B cell (primary cell): ENCODE data around the gene ATXN7L2. TPM values are rescaled to one million over a fixed set of nuclear protein-coding genes. Genes with fewer than 3 reads are reported as not detected.

Experiments used
- ATAC-seq: fragments of 200-7000 bp; cut with Tn5 transposase; one replicate; pipeline ENCODE4 v1.10.0; 2021; ENCODE audit warnings: low read depth, mild to moderate bottlenecking, moderate number of reproducible peaks, moderate library complexity
- CTCF ChIA-PET: fragments of 350-600 bp; sonication (Branson Sonifier 250); formaldehyde crosslinking; loops from one replicate; lab custom pipeline; 2021; ENCODE audit warnings: antibody characterized with exemption, inconsistent platforms; lab: Charles Lee
- POLR2A ChIA-PET: fragments of 350-600 bp; sonication (Branson Sonifier 250); formaldehyde crosslinking; loops from one replicate; lab custom pipeline; 2021; ENCODE audit warnings: antibody characterized with exemption; lab: Charles Lee
- DNase-seq: peaks from one replicate; pipeline ENCODE4 v3.0.0; 2013
- H2AFZ ChIP-seq: 2 replicates; pipeline ENCODE4 v1.6.1; 2012; ENCODE audit warnings: mild to moderate bottlenecking, low read depth, low read length; ENCODE audit not compliant: insufficient read depth, poor library complexity, severe bottlenecking
- H3K27ac ChIP-seq, 2 donors: 1 replicate in 1 of 2; 2 replicates in 1 of 2; pipeline ENCODE4 v1.5.1; 2012 to 2013; ENCODE audit warnings: low read length in 2 of 2, mild to moderate bottlenecking in 2 of 2, moderate library complexity in 1 of 2
- H3K27me3 ChIP-seq, 4 experiments: fragments of 200-600 bp in 1 of 4; sonication (generic) in 1 of 4; replicated peaks in 1 of 4; 1 replicate in 2 of 4; 2 replicates in 2 of 4; pipeline versions ENCODE4 v1.6.1 to v1.7.0; 2013 to 2016; ENCODE audit warnings: low read length in 3 of 4, mild to moderate bottlenecking in 2 of 4, mixed read lengths in 1 of 4, moderate library complexity in 1 of 4; ENCODE audit not compliant: insufficient read depth in 4 of 4, control insufficient read depth in 3 of 4; ENCODE audit errors: control extremely low read depth in 1 of 4
- H3K36me3 ChIP-seq, 2 experiments: replicated peaks in 1 of 2; 1 replicate in 1 of 2; 2 replicates in 1 of 2; pipeline versions ENCODE4 v1.6.1 to v1.7.1; 2013; ENCODE audit warnings: low read length in 1 of 2; ENCODE audit not compliant: insufficient read depth in 2 of 2, control insufficient read depth in 1 of 2; ENCODE audit errors: control extremely low read depth in 1 of 2, extremely low read depth in 1 of 2
- H3K4me1 ChIP-seq, 2 donors: fragments of 200-600 bp in 1 of 2; sonication (generic) in 1 of 2; 1 replicate in 1 of 2; 2 replicates in 1 of 2; pipeline versions ENCODE4 v1.5.1 to v1.6.1; 2013 to 2017; ENCODE audit warnings: low read length in 2 of 2; ENCODE audit not compliant: control insufficient read depth in 2 of 2, insufficient read depth in 2 of 2
- H3K4me2 ChIP-seq: replicated peaks from 2 replicates; pipeline ENCODE3; 2012; ENCODE audit warnings: mild to moderate bottlenecking, low read depth, low read length; ENCODE audit not compliant: poor library complexity, severe bottlenecking
- H3K4me3 ChIP-seq, 5 experiments: fragments of 200-600 bp in 1 of 5; sonication (generic) in 1 of 5; 1 replicate in 3 of 5; 2 replicates in 2 of 5; pipeline versions ENCODE4 v1.5.1 to v1.7.0; 2011 to 2016; ENCODE audit warnings: low read length in 4 of 5, mild to moderate bottlenecking in 4 of 5, low read depth in 2 of 5, control low read depth in 1 of 5, moderate library complexity in 1 of 5; ENCODE audit not compliant: insufficient read depth in 1 of 5; ENCODE audit errors: control extremely low read depth in 1 of 5, extremely low read depth in 1 of 5
- H3K79me2 ChIP-seq: fragments of 200-600 bp; sonication (generic); one replicate; pipeline ENCODE4 v1.6.0; 2016; ENCODE audit warnings: low read length; ENCODE audit not compliant: control insufficient read depth, insufficient read depth
- H3K9ac ChIP-seq: fragments of 200-600 bp; sonication (generic); 2 replicates; pipeline ENCODE4 v1.6.1; 2017; ENCODE audit warnings: mild to moderate bottlenecking, low read length, moderate library complexity
- H3K9me3 ChIP-seq, 3 donors: one replicate each; pipeline versions ENCODE4 v1.6.1 to v1.7.1; 2013; ENCODE audit warnings: low read length in 2 of 3; ENCODE audit not compliant: control insufficient read depth in 2 of 3, insufficient read depth in 1 of 3; ENCODE audit errors: control extremely low read depth in 1 of 3
- H4K20me1 ChIP-seq: 2 replicates; pipeline ENCODE4 v1.6.0; 2012; ENCODE audit warnings: mild to moderate bottlenecking, low read length; ENCODE audit not compliant: insufficient read depth, control insufficient read depth, poor library complexity, severe bottlenecking
- H3K27ac Mint-ChIP-seq: one replicate; pipeline ENCODE4 v1.8.0; 2021; ENCODE audit warnings: mixed read lengths
- H3K27me3 Mint-ChIP-seq: one replicate; pipeline ENCODE4 v1.8.0; 2021; ENCODE audit warnings: mixed read lengths
- H3K4me1 Mint-ChIP-seq: one replicate; pipeline ENCODE4 v1.8.0; 2021; ENCODE audit warnings: mixed read lengths
- H3K4me3 Mint-ChIP-seq: one replicate; pipeline ENCODE4 v1.8.0; 2021; ENCODE audit warnings: mixed read lengths
- H3K9me3 Mint-ChIP-seq: one replicate; pipeline ENCODE4 v1.8.0; 2022; ENCODE audit warnings: mixed read lengths; ENCODE audit not compliant: insufficient read depth
- EZH2 ChIP-seq: IDR thresholded peaks from 2 replicates; pipeline ENCODE4 v1.6.1; 2012; ENCODE audit warnings: borderline replicate concordance, low read depth, mild to moderate bottlenecking, moderate library complexity, low read length; ENCODE audit not compliant: insufficient read depth, poor library complexity, severe bottlenecking
- WGBS: methylation state at CpG from one replicate; pipeline ENCODE4 v1.1.5; 2013; ENCODE audit warnings: missing lambda C conversion rate; ENCODE audit not compliant: insufficient coverage; 5-methylcytosine and 5-hydroxymethylcytosine counted together
- intact Hi-C: fragments of 100-400 bp; cut with micrococcal nuclease; formaldehyde crosslinking; loops from one replicate; pipeline ENCODE4 v1.10.0; 2022
- polyA plus RNA-seq: library from polyadenylated mRNA; depleted of rRNA; stranded (reverse); fragments of >200 nt; gene quantifications from 2 replicates; pipeline ENCODE4 v1.2.3, GENCODE V29; 2012
- total RNA-seq, 2 donors: library from RNA; stranded (reverse); fragments of 120-200 nt in 1 of 2; gene quantifications; 1 replicate in 1 of 2; 2 replicates in 1 of 2; pipeline versions ENCODE4 v1.2.3 to v1.2.4, GENCODE V29; 2013 to 2022
- TF ChIP-seq, protein P1 (sequence below): fragments of 200-600 bp; IDR thresholded peaks from one replicate; pipeline ENCODE4 v1.8.0; 2022; ENCODE audit warnings: antibody characterized with exemption, mild to moderate bottlenecking

Gene ATXN7L2
- total and polyA plus RNA-seq, 2 donors (not counting 1 experiment from before 2014, with no cell fraction given): 10.9 to 12.4 TPM

DNA sequence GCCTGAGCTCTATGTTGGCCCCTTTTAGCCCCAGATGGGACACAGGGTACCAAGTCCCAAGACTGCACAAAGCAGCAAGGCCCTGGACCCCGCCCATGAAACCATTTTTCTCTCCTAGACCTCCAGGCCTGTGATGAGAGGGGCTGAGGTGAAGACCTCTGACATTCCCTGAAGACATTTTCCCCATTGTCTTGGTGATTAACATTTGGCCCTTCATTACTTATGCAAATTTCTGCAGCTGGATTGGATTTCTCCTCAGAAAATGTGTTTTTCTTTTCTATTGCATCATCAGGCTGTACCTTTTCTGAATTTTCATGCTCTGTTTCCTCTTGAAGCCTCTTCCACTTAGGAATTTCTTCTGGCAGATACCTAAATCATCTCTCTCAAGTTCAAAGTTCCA is 49.2 kb upstream of the ATXN7L2 start:
- no peak overlapping the region for H3K27ac Mint-ChIP-seq
- intact Hi-C loops: no loop called here
- H3K9me3 Mint-ChIP-seq: no peaks in the 10 kb centered on the region
- H3K4me2 ChIP-seq: no peak overlapping the region
- no peak overlapping the region for H3K4me3 Mint-ChIP-seq
- CTCF ChIA-PET: interaction anchor here (0.6 kb wide), 1 partner anchor 33 kb away, joined by 3 read pairs; no protein-coding TSS in a partner anchor
- H3K9me3 ChIP-seq: peaks cover 0 to 7% (median 2%) of the 10 kb centered on the region in 3 donors
- H3K27ac ChIP-seq: no peak overlapping the region
- POLR2A ChIA-PET: no interaction called here
- H3K79me2 ChIP-seq: no peaks in the 10 kb centered on the region
- ATAC-seq (no peak), DNase-seq (no peak)
- WGBS: no CpG with 5 or more reads among the region's 1 CpG
- H3K36me3 ChIP-seq: no peaks in the 10 kb centered on the region
- H3K4me3 ChIP-seq: no peak overlapping the region
- H3K27me3 ChIP-seq: peaks cover 0 to 9% (median 1%) of the 10 kb centered on the region in 4 experiments
- no peak overlapping the region for H3K9ac ChIP-seq
- no peak for TF ChIP-seq EZH2
- TF ChIP-seq, protein P1, sequence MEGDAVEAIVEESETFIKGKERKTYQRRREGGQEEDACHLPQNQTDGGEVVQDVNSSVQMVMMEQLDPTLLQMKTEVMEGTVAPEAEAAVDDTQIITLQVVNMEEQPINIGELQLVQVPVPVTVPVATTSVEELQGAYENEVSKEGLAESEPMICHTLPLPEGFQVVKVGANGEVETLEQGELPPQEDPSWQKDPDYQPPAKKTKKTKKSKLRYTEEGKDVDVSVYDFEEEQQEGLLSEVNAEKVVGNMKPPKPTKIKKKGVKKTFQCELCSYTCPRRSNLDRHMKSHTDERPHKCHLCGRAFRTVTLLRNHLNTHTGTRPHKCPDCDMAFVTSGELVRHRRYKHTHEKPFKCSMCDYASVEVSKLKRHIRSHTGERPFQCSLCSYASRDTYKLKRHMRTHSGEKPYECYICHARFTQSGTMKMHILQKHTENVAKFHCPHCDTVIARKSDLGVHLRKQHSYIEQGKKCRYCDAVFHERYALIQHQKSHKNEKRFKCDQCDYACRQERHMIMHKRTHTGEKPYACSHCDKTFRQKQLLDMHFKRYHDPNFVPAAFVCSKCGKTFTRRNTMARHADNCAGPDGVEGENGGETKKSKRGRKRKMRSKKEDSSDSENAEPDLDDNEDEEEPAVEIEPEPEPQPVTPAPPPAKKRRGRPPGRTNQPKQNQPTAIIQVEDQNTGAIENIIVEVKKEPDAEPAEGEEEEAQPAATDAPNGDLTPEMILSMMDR: no peak
- peaks cover 18% of the 10 kb centered on the region for H3K27me3 Mint-ChIP-seq
- H4K20me1 ChIP-seq: no peaks in the 10 kb centered on the region
- H2AFZ ChIP-seq: no peak overlapping the region
- no peaks in the 10 kb centered on the region for H3K4me1 Mint-ChIP-seq
- H3K4me1 ChIP-seq: no peaks in the 10 kb centered on the region

DNA sequence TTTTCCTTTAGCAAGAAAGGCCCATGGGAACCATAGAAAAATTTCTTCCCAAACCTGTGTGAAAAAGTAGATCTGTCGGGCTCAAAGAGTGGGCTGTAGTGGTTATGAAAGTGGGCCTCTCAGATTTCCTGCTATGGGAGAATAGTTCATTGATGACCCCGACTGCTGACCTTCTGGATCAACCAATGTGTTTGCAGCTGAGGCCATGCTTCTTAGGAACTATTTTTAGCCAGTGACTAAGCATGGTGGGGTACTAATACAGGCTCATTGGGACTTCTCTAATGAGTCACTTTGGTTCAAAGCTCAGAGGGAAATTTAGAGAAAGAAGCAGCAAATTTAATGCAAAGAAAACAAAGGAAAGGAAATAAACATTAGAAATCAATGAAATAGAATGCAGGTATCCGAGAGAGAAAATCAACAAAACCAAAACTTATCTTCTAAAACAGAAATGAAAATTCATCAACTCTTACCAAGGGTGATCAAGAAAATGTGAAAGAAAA is 44.9 kb upstream of the ATXN7L2 start:
- no peak for ATAC-seq
- peaks cover 0 to 25% (median 12%) of the 10 kb centered on the region in 4 experiments for H3K27me3 ChIP-seq
- no peak for DNase-seq
- Mint-ChIP-seq H3K27ac (no peak overlapping the region), H3K4me1 (no peaks in the 10 kb centered on the region), H3K4me3 (no peak overlapping the region), H3K27me3 (peaks cover 13% of the 10 kb centered on the region), H3K9me3 (no peaks in the 10 kb centered on the region)
- no peak overlapping the region for H3K27ac ChIP-seq
- peaks cover 0 to 7% (median 2%) of the 10 kb centered on the region in 3 donors for H3K9me3 ChIP-seq
- H3K4me2 ChIP-seq: no peak overlapping the region
- H3K79me2 ChIP-seq: no peaks in the 10 kb centered on the region
- H3K4me1 ChIP-seq: no peaks in the 10 kb centered on the region
- no peak overlapping the region for H3K4me3 ChIP-seq
- no peaks in the 10 kb centered on the region for H4K20me1 ChIP-seq
- H3K9ac ChIP-seq: no peak overlapping the region
- 67% methylated on average over 1 of the region's 3 CpGs for WGBS
- TF ChIP-seq EZH2: no peak
- TF ChIP-seq, protein P1: no peak
- H2AFZ ChIP-seq: no peak overlapping the region
- ChIA-PET POLR2A (no interaction called here), CTCF (no interaction called here)
- no peaks in the 10 kb centered on the region for H3K36me3 ChIP-seq
- intact Hi-C loops: no loop called here
